ENCODE data around the gene SEC14L5. TPM values are rescaled to one million over a fixed set of nuclear protein-coding genes. Genes with fewer than 3 reads are reported as not detected.
A peak's percentile ranks its signal among the peaks of the same experiment; 100 is the strongest.

The SEC14L5 gene
- total RNA-seq, 1 experiment from 2014 or later = 0.27 TPM

DNA sequence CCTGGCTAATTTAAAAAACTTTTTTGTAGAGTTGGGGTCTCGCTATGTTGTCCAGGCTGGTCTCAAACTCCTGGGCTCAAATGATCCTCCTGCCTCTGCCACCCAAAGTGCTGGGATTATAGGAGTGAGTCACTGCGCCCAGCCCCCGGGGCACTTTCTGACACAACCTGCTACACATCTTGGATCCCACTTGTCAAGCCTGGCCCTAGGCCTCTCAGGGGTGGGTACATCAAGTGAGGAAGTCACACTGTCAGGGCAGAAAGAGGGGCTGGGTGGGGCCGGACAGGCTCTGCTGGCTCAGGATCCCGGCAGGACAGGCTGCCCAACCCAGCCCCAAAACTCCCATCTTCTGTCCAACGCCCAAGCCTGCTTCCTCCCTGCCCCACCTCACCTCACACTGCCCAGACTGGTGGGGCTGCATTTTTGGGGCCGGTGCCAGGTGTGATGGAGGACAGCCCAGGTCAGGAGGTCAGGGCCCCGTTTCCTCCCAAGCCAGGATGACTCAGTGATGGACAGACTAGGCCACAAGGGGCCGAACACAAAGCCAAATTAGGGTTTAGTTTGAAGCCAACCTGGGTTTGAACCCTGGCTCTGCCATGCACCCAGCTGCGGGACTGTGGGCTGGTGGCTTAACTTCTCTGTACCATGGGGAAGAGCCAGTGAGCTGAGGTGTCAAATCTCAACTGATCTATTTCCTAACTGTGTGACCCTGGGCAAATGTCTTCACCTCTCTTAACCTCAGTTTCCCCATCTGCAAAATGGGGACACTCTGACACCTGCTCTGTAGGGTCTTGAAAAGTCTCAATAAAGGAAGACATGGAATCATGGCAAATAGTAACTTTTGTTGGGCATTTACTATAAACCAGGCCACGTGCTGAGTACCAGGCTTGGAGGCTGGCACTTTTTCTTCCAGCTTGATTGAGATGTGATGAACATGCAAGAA, 12.3 kb upstream of the SEC14L5 start:
- ChIA-PET RAD21 (ENCODE audit: low non-redundant PET in 1 of 2, low total read pairs in 2 of 2, uncharacterized antibody in 2 of 2, unreplicated experiment in 2 of 2) (no interaction called here), POLR2A (interaction anchor here (0.6 to 1.4 kb wide), 3 partner anchors 10 to 211 kb away, joined by 3 to 6 read pairs (median 6); partner anchors contain the start of genes ANKS3, DNAAF8 and ROGDI), CTCF (no interaction called here)
- BruUV-seq (replicated peaks) = no TSS peak
- peak overlapping the region; percentile 100 for H3K27ac ChIP-seq (ENCODE audit: low read depth, low read length)
- TF ChIP-seq YY1 (IDR thresholded peaks at IDR 0.05; ENCODE audit: extremely low read depth, insufficient replicate concordance, low read depth, low read length) = peak; percentile 46
- TF ChIP-seq, protein P1, sequence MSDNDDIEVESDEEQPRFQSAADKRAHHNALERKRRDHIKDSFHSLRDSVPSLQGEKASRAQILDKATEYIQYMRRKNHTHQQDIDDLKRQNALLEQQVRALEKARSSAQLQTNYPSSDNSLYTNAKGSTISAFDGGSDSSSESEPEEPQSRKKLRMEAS (IDR thresholded peaks at IDR 0.05) = no peak
- peak; percentile 69 for TF ChIP-seq POLR2AphosphoS5 (IDR thresholded peaks at IDR 0.05; ENCODE audit: low read depth, low read length)
- H3K4me3 ChIP-seq (replicated peaks in 1 of 2; ENCODE audit: low read depth in 1 of 2, low read length in 2 of 2) = peak overlapping the region; percentile 35 to 41
- peak; percentile 44 for ATAC-seq
- H3K36me3 ChIP-seq (ENCODE audit: control insufficient read depth in 1 of 2, insufficient read depth in 2 of 2, low read length in 2 of 2) = no peaks in the 10 kb centered on the region
- peak overlapping the region; percentile 70 for H3K4me2 ChIP-seq (ENCODE audit: low read length)
- H3K4me1 ChIP-seq (ENCODE audit: control insufficient read depth in 1 of 2, insufficient read depth in 2 of 2, low read length in 2 of 2) = peaks cover 52 to 71% of the 10 kb centered on the region in 2 experiments
- no peaks in the 10 kb centered on the region for H3K9me2 ChIP-seq (ENCODE audit: insufficient read depth)
- H3K27me3 ChIP-seq (ENCODE audit: insufficient read depth, low read length) = no peaks in the 10 kb centered on the region
- no peaks in the 10 kb centered on the region for H4K20me1 ChIP-seq (ENCODE audit: insufficient read depth)
- peak overlapping the region; percentile 76 for H3K9ac ChIP-seq (ENCODE audit: low read length)
- no peaks in the 10 kb centered on the region for H3K9me3 ChIP-seq (ENCODE audit: control insufficient read depth in 1 of 2, insufficient read depth in 1 of 2, low read depth in 1 of 2, low read length in 2 of 2)
- no peaks in the 10 kb centered on the region for H3K79me2 ChIP-seq (ENCODE audit: insufficient read depth, low read length)
- intact Hi-C loops (cut with micrococcal nuclease) = loop anchor here (1.0 to 5.0 kb wide), 3 partner anchors 64 to 179 kb away; partner anchors contain the start of genes GLYR1, UBN1 and ZNF500
- peak; percentile 74 for DNase-seq (ENCODE audit: low read depth, low spot score)
- no peak overlapping the region for H2AFZ ChIP-seq (ENCODE audit: low read depth, low read length, poor library complexity, severe bottlenecking)

- H3K9ac ChIP-seq (ENCODE audit: low read length) = no peak overlapping the region
- CTCF ChIA-PET = no interaction called here
- no peak overlapping the region for H2AFZ ChIP-seq (ENCODE audit: low read depth, low read length, poor library complexity, severe bottlenecking)
- no peak overlapping the region for H3K4me2 ChIP-seq (ENCODE audit: low read length)
- no peaks in the 10 kb centered on the region for H4K20me1 ChIP-seq (ENCODE audit: insufficient read depth)
- ATAC-seq (no peak), DNase-seq (ENCODE audit: low read depth, low spot score) (no peak)
- H3K27me3 ChIP-seq (ENCODE audit: insufficient read depth, low read length) = no peaks in the 10 kb centered on the region
- H3K9me3 ChIP-seq (ENCODE audit: control insufficient read depth in 1 of 2, insufficient read depth in 1 of 2, low read depth in 1 of 2, low read length in 2 of 2) = no peaks in the 10 kb centered on the region
- no peaks in the 10 kb centered on the region for H3K79me2 ChIP-seq (ENCODE audit: insufficient read depth, low read length)
- no peak overlapping the region for H3K27ac ChIP-seq (ENCODE audit: low read depth, low read length)
- RAD21 ChIA-PET (ENCODE audit: low non-redundant PET in 1 of 2, low total read pairs in 2 of 2, uncharacterized antibody in 2 of 2, unreplicated experiment in 2 of 2) = no interaction called here
- no peak overlapping the region for H3K4me3 ChIP-seq (replicated peaks in 1 of 2; ENCODE audit: low read depth in 1 of 2, low read length in 2 of 2)
- POLR2A ChIA-PET = no interaction called here
- no TSS peak for BruUV-seq (replicated peaks)
- peaks cover 45 to 60% of the 10 kb centered on the region in 2 experiments for H3K4me1 ChIP-seq (ENCODE audit: control insufficient read depth in 1 of 2, insufficient read depth in 2 of 2, low read length in 2 of 2)
- no peaks in the 10 kb centered on the region for H3K9me2 ChIP-seq (ENCODE audit: insufficient read depth)
- TF ChIP-seq, protein P1 (IDR thresholded peaks at IDR 0.05) = no peak
- no peak for TF ChIP-seq ELF1 (IDR thresholded peaks at IDR 0.05; ENCODE audit: borderline replicate concordance, low read depth)
- no peak for TF ChIP-seq CEBPB (IDR thresholded peaks at IDR 0.05; ENCODE audit: low read depth)
- no peak for TF ChIP-seq SIN3A (IDR thresholded peaks at IDR 0.05; ENCODE audit: low read depth)
- TF ChIP-seq JUND (IDR thresholded peaks at IDR 0.05) = no peak
- TF ChIP-seq CBX3 (IDR thresholded peaks at IDR 0.05; ENCODE audit: low read depth) = no peak
- no peak for TF ChIP-seq POLR2A (IDR thresholded peaks at IDR 0.05; ENCODE audit: borderline replicate concordance, extremely low read depth, insufficient read depth, insufficient read length)
- TF ChIP-seq CTCF (IDR thresholded peaks at IDR 0.05 in 2 of 3, conservative IDR thresholded peaks at IDR 0.05 in 1 of 3; ENCODE audit: borderline replicate concordance in 1 of 3, insufficient read depth in 1 of 3, low read depth in 2 of 3, low read length in 2 of 3) = no peak
- no peak for TF ChIP-seq ATF3 (IDR thresholded peaks at IDR 0.05)
- no peak for TF ChIP-seq EGR1 (IDR thresholded peaks at IDR 0.05; ENCODE audit: low read depth)
- H3K36me3 ChIP-seq (ENCODE audit: control insufficient read depth in 1 of 2, insufficient read depth in 2 of 2, low read length in 2 of 2) = no peaks in the 10 kb centered on the region
- intact Hi-C loops (cut with micrococcal nuclease) = loop anchor here (5.0 kb wide), 1 partner anchor 180 kb away; the partner anchor contains the start of gene ZNF500
These were observed 11.2 kb upstream of the SEC14L5 start for GRCh38 chr16:4946917-4947316.
